ENCODE data around the gene KIF1A.

Gene KIF1A

DNA sequence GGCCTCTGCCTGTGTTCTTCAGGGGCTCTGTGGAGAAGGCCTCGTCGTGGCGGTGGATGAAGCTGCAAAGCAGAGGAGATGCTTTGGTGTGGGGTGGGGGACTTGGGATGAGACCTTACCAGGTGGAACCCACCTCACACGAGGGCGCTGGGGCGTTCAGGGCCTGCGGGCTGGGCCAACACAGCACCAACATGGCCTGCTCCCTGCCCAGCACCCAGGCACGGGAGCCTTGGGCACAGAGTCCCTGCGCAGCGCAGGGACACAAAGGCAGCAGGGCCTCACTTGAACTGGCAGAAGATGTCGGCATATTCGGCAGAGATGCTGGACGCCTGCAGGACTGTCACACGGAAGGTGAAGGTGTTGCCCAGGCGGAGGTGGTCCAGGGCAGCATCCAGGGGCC lies 74.6 kb downstream of the KIF1A start:
- no peak for DNase-seq (ENCODE audit: extremely low read depth, low read depth)

DNA sequence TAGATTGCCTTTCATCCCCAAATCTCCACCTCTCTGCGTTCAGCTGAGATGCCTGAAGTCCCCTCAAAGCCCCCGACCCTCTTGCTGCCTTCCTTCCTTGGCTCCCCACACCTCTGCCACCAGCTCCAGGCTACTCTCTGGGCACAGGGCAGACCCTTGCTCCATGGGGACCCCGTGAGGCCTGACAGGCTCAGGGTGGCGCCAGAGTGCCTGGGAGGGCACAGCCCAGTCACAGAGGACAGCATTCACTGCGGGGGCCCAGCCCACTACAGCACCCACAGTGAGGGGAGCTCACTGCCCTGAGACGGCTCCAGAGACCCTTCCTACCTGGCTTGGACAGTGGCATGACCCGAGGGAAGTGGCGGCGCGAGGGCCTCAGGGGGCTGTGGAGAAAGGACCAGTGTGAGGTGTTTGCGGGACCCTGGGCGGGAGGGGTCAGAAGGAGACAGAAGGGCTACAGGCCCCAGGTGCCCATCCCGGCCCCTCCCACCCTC lies 77.4 kb downstream of the KIF1A start:
- DNase-seq (ENCODE audit: extremely low read depth, low read depth) = no peak
- TF ChIP-seq, protein P1, sequence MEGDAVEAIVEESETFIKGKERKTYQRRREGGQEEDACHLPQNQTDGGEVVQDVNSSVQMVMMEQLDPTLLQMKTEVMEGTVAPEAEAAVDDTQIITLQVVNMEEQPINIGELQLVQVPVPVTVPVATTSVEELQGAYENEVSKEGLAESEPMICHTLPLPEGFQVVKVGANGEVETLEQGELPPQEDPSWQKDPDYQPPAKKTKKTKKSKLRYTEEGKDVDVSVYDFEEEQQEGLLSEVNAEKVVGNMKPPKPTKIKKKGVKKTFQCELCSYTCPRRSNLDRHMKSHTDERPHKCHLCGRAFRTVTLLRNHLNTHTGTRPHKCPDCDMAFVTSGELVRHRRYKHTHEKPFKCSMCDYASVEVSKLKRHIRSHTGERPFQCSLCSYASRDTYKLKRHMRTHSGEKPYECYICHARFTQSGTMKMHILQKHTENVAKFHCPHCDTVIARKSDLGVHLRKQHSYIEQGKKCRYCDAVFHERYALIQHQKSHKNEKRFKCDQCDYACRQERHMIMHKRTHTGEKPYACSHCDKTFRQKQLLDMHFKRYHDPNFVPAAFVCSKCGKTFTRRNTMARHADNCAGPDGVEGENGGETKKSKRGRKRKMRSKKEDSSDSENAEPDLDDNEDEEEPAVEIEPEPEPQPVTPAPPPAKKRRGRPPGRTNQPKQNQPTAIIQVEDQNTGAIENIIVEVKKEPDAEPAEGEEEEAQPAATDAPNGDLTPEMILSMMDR (IDR thresholded peaks at IDR 0.05; ENCODE audit: low read depth, low read length) = no peak

More for the DNA sequence above, 74.6 kb downstream of the KIF1A start:
- TF ChIP-seq, protein P1 (IDR thresholded peaks at IDR 0.05; ENCODE audit: low read depth, low read length) = no peak

DNA sequence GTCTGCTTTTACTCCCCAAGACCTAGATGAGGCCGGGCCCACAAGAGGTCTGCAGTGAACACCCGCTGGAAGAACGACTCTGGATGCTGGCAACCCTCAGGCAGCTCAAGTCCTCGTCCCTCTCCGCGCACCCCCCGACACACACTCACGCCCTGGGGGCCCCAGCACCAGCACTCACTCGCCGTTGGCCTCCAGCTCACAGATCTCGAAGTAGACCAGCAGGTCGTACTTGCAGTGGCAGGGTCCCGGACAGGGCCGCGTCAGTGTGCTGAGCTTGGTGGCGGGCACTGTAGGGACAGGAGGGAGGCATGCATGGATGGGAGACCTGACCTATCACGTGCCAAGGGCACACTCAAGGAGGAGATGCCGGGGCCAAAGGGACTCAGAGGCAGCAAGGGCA lies 78.9 kb downstream of the KIF1A start:
- TF ChIP-seq, protein P1 (IDR thresholded peaks at IDR 0.05; ENCODE audit: low read depth, low read length) = no peak
- DNase-seq (ENCODE audit: extremely low read depth, low read depth) = no peak

DNA sequence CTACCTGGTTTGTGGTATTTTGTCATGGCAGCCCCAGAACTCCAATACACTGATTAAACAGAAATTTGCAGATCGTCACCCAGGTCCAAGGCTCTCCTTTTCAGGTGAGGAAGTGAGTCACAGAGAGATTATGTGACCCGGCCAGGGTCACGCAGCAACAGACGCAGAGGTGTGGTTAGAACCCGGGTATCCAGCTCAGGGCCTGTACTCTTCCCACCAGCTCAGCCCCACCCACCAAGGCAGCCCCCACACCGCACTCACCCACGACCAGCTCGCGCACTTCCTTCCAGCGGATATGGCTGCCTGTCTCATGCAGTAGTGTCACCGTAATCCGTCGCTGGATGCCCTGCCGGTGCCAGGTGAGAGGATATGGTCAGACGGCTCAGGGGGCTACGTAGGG lies 80.2 kb downstream of the KIF1A start:
- TF ChIP-seq, protein P1 (IDR thresholded peaks at IDR 0.05; ENCODE audit: low read depth, low read length) = no peak
- no peak for DNase-seq (ENCODE audit: extremely low read depth, low read depth)

DNA sequence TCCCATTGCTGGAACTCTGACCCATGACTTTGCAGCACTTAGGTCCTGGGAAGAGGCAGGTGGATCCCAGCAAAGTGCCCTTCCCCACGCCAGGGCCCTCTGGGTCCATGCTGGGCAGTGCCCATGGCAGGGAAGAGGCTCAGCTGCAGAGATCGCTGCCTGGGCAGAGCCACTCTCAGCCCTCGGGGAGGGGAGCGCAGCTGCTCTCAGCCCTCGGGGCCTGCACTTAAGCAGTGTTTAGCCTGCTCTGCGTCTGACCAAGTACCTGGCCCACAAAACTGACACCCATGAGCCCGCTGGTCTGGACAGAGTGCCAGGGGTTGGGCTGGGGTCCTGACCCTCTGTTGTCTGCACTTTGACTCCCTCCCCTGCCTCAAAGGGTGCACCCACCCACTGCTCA lies 82.1 kb downstream of the KIF1A start:
- DNase-seq (ENCODE audit: extremely low read depth, low read depth) = no peak
- TF ChIP-seq, protein P1 (IDR thresholded peaks at IDR 0.05; ENCODE audit: low read depth, low read length) = no peak

DNA sequence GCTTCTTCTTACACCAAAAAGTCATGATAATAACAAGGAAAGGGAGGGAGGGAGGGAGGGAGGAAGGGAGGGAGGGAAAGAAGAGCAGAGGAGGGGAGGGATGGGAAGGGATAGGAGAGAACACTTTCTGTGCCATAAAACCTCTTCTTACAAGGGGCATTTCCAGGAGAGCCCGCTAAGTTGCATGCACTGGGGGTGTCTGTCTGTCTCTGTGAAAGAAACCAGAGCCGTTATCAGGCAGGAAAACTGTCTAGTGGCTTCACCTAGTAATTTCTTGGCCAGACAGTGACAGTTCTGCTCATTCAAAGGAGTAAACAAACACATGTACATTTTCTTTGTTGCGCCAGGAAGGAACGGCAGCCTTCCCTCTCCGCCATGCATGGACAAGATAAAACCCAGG lies 82.5 kb downstream of the KIF1A start:
- TF ChIP-seq, protein P1 (IDR thresholded peaks at IDR 0.05; ENCODE audit: low read depth, low read length) = no peak

DNA sequence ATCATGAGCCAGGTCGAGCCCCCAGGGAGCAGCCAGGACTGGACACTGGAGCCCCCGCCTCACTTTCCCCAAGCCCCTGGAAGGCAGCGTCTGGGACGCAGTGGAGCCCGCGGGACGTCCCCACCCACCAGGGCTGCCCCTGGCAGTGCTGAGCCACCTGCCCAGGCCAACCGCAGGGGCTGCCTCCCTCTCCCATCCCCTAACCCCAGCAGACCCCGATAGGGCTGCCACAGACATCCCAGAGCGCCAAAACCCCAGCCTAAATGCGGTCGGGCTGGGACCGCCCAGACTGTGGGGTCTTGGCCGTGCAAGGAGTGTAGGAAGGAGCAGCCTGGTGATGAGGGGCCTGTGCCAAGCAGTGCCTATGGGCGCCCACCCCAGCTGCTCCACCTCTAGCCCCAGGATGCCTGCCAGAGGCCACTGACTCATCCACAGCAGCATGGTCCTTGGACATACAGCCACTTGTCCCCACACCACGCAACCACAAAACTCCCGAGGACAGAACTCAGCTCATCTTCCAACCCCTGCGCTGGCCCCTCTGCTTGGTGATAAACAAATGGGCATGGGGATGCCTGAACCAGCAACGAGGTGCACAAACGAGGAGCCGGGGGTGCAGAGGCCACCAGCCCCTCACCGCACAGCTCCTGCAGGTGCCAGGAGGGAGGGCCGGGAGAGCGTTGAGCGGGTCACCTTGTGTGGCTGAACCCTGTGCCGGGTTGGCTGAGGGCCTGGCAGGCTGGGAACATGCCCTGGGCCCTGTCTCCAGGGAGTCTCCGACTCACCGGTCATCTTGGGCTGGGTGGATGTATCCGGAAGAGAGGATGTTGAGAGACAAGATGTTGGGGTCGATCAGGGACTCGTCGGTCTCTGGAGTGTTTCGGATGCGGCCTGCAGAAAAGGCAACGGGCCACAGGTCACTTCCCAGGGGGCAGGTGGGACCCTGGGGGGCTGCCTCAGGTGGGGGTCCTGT lies 83.5 kb downstream of the KIF1A start:
- DNase-seq (ENCODE audit: extremely low read depth, low read depth) = no peak
- TF ChIP-seq, protein P1 (IDR thresholded peaks at IDR 0.05; ENCODE audit: low read depth, low read length) = no peak

More for the DNA sequence above, 82.5 kb downstream of the KIF1A start:
- DNase-seq (ENCODE audit: extremely low read depth, low read depth) = no peak
